HepG2 (cell line): Measurements from ENCODE around the gene PTPN13. TPM values are rescaled to one million over a fixed set of nuclear protein-coding genes. Genes with fewer than 3 reads are reported as not detected.

Source experiments
- BRD4 ChIP-seq: sonication (generic); formaldehyde crosslinking; IDR thresholded peaks from 2 replicates; pipeline ENCODE4 v1.4.0; 2020; ENCODE audit warnings: missing genetic modification reagents
- FOSL2 ChIP-seq: sonication (generic); formaldehyde crosslinking; IDR thresholded peaks from 2 replicates; pipeline ENCODE4 v1.4.0; 2020; ENCODE audit warnings: missing genetic modification reagents
- HOXA3 ChIP-seq: sonication (generic); formaldehyde crosslinking; IDR thresholded peaks from 2 replicates; pipeline ENCODE4 v1.5.0; 2020; ENCODE audit warnings: missing genetic modification reagents
- KDM2A ChIP-seq: sonication (generic); formaldehyde crosslinking; IDR thresholded peaks from 2 replicates; pipeline ENCODE4 v1.4.0; 2020; ENCODE audit warnings: low read depth, missing genetic modification reagents, borderline replicate concordance
- MZF1 ChIP-seq: sonication (generic); formaldehyde crosslinking; IDR thresholded peaks from 2 replicates; pipeline ENCODE4 v1.8.1; 2023; ENCODE audit warnings: mild to moderate bottlenecking, missing genetic modification reagents, borderline replicate concordance
- RFX5 ChIP-seq: IDR thresholded peaks from 2 replicates; pipeline ENCODE4 v1.6.1; 2011; ENCODE audit warnings: low read depth, low read length, improper control_type of control experiment
- SAP130 ChIP-seq: IDR thresholded peaks from 2 replicates; pipeline ENCODE4 v1.6.1; 2016; ENCODE audit warnings: low read depth
- SCMH1 ChIP-seq: sonication (generic); formaldehyde crosslinking; IDR thresholded peaks from 2 replicates; pipeline ENCODE4 v1.9.0; 2021; ENCODE audit warnings: missing genetic modification reagents, mild to moderate bottlenecking, borderline replicate concordance
- USF2 ChIP-seq, 2 experiments: sonication (generic) in 1 of 2; formaldehyde crosslinking in 1 of 2; IDR thresholded peaks; 2 replicates each; pipeline versions ENCODE4 v1.5.1 to v1.6.1; 2011 to 2020; ENCODE audit warnings: borderline replicate concordance in 1 of 2, low read depth in 1 of 2, low read length in 1 of 2, mild to moderate bottlenecking in 1 of 2, missing genetic modification reagents in 1 of 2, moderate library complexity in 1 of 2
- ZBTB42 ChIP-seq: sonication (generic); formaldehyde crosslinking; IDR thresholded peaks from 2 replicates; pipeline ENCODE4 v1.5.0; 2020; ENCODE audit warnings: mild to moderate bottlenecking, missing genetic modification reagents
- ZFP62 ChIP-seq: sonication (generic); formaldehyde crosslinking; IDR thresholded peaks from 2 replicates; pipeline ENCODE4 v1.4.0; 2020; ENCODE audit warnings: missing genetic modification reagents
- ZKSCAN8 ChIP-seq: IDR thresholded peaks from 2 replicates; pipeline ENCODE4 v1.6.1; 2016; ENCODE audit warnings: borderline replicate concordance, missing genetic modification reagents, missing compliant biosample characterization
- ZNF264 ChIP-seq: sonication (generic); formaldehyde crosslinking; IDR thresholded peaks from 2 replicates; pipeline ENCODE4 v1.4.0; 2020; ENCODE audit warnings: missing genetic modification reagents
- ZNF274 ChIP-seq: sonication (generic); formaldehyde crosslinking; IDR thresholded peaks from 2 replicates; pipeline ENCODE4 v1.5.1; 2020; ENCODE audit warnings: mild to moderate bottlenecking, missing genetic modification reagents
- ZNF558 ChIP-seq: sonication (generic); formaldehyde crosslinking; IDR thresholded peaks from 2 replicates; pipeline ENCODE4 v1.9.0; 2022; ENCODE audit warnings: mild to moderate bottlenecking, missing genetic modification reagents, borderline replicate concordance
- ZNF570 ChIP-seq: sonication (generic); formaldehyde crosslinking; IDR thresholded peaks from 2 replicates; pipeline ENCODE4 v1.4.0; 2020; ENCODE audit warnings: mild to moderate bottlenecking, missing genetic modification reagents, borderline replicate concordance
- ZNF766 ChIP-seq: sonication (generic); formaldehyde crosslinking; IDR thresholded peaks from 2 replicates; pipeline ENCODE4 v1.5.0; 2020; ENCODE audit warnings: missing genetic modification reagents, borderline replicate concordance
- polyA plus RNA-seq, 8 experiments: library from polyadenylated mRNA; depleted of rRNA in 3 of 8; stranded (reverse) in 7 of 8; unstranded in 1 of 8; fragments of >200 nt; fragmentation: Illumina TruSeq in 4 of 8; extraction: Trizol in 4 of 8; gene quantifications; 2 replicates each; pipeline versions ENCODE4 v1.2.1 to v1.2.3, GENCODE V29; 2011 to 2016; ENCODE audit warnings: low read depth in 4 of 8, missing spikeins in 1 of 8, mixed read lengths in 1 of 8; ENCODE audit not compliant: insufficient read depth in 1 of 8
- total RNA-seq, 5 experiments: library from RNA; depleted of rRNA; stranded (reverse); fragments of >200 nt; fragmentation: Illumina TruSeq; extraction: Trizol; gene quantifications; 2 replicates each; pipeline ENCODE4 v1.2.3, GENCODE V29; 2016; ENCODE audit warnings: low read depth in 1 of 5
- TF ChIP-seq, protein P1 (sequence below): sonication (generic); formaldehyde crosslinking; IDR thresholded peaks from 2 replicates; pipeline ENCODE4 v1.5.0; 2020; ENCODE audit warnings: mild to moderate bottlenecking, missing genetic modification reagents, borderline replicate concordance
- TF ChIP-seq, protein P2 (sequence below): sonication (generic); formaldehyde crosslinking; IDR thresholded peaks from 2 replicates; pipeline ENCODE4 v1.8.1; 2023; ENCODE audit warnings: mild to moderate bottlenecking, missing genetic modification reagents
- TF ChIP-seq, protein P3 (sequence below): sonication (generic); formaldehyde crosslinking; conservative IDR thresholded peaks from 2 replicates; pipeline ENCODE4 v1.4.0; 2020; ENCODE audit warnings: missing genetic modification reagents
- TF ChIP-seq, protein P4 (sequence below): fragments of 450-650 bp; IDR thresholded peaks from 2 replicates; pipeline ENCODE4 v1.6.1; 2017

Gene PTPN13
- total and polyA plus RNA-seq, 2 of the 13 experiments (the other 11 are each of a cell fraction or from before 2014, with no cell fraction given): not detected

GRCh38 chr4:86791126-86791525, 197.0 kb downstream of the PTPN13 start (continued):
- TF ChIP-seq ZNF570 (CRISPR knock-in tag) (no peak), ZNF264 (CRISPR knock-in tag) (0 out of 2 replicates have a peak, but pooled peaks have one; percentile 48), ZNF558 (CRISPR knock-in tag) (no peak), BRD4 (CRISPR knock-in tag) (0 out of 2 replicates have a peak, but pooled peaks have one; percentile 25), FOSL2 (CRISPR knock-in tag) (peak; percentile 34), KDM2A (CRISPR knock-in tag) (0 out of 2 replicates have a peak, but pooled peaks have one; percentile 28), ZFP62 (no peak), SCMH1 (CRISPR knock-in tag) (no peak), ZBTB42 (CRISPR knock-in tag) (no peak), HOXA3 (CRISPR knock-in tag) (peak; percentile 62; the same call in 1 of the 2 replicates), MZF1 (CRISPR knock-in tag) (no peak), ZKSCAN8 (CRISPR knock-in tag) (no peak), RFX5 (no peak), USF2 (IDR thresholded peaks at IDR 0.05; ENCODE audit: low read depth, low read length) (no peak), USF2 (CRISPR knock-in tag; IDR thresholded peaks at IDR 0.05; ENCODE audit: borderline replicate concordance) (no peak), SAP130 (peak; percentile 25; the same call in 1 of the 2 replicates), ZNF274 (CRISPR knock-in tag) (no peak), ZNF766 (CRISPR knock-in tag) (0 out of 2 replicates have a peak, but pooled peaks have one; percentile 52)
- TF ChIP-seq, protein P1, sequence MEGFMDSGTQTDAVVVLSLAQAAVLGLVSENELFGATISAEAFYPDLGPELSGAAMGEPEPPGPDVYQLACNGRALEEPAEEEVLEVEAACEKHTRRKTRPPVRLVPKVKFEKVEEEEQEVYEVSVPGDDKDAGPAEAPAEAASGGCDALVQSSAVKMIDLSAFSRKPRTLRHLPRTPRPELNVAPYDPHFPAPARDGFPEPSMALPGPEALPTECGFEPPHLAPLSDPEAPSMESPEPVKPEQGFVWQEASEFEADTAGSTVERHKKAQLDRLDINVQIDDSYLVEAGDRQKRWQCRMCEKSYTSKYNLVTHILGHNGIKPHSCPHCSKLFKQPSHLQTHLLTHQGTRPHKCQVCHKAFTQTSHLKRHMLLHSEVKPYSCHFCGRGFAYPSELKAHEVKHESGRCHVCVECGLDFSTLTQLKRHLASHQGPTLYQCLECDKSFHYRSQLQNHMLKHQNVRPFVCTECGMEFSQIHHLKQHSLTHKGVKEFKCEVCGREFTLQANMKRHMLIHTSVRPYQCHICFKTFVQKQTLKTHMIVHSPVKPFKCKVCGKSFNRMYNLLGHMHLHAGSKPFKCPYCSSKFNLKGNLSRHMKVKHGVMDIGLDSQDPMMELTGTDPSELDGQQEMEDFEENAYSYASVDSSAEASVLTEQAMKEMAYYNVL (CRISPR knock-in tag): no peak
- TF ChIP-seq, protein P2, sequence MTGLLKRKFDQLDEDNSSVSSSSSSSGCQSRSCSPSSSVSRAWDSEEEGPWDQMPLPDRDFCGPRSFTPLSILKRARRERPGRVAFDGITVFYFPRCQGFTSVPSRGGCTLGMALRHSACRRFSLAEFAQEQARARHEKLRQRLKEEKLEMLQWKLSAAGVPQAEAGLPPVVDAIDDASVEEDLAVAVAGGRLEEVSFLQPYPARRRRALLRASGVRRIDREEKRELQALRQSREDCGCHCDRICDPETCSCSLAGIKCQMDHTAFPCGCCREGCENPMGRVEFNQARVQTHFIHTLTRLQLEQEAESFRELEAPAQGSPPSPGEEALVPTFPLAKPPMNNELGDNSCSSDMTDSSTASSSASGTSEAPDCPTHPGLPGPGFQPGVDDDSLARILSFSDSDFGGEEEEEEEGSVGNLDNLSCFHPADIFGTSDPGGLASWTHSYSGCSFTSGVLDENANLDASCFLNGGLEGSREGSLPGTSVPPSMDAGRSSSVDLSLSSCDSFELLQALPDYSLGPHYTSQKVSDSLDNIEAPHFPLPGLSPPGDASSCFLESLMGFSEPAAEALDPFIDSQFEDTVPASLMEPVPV (CRISPR knock-in tag): no peak
- TF ChIP-seq, protein P3, sequence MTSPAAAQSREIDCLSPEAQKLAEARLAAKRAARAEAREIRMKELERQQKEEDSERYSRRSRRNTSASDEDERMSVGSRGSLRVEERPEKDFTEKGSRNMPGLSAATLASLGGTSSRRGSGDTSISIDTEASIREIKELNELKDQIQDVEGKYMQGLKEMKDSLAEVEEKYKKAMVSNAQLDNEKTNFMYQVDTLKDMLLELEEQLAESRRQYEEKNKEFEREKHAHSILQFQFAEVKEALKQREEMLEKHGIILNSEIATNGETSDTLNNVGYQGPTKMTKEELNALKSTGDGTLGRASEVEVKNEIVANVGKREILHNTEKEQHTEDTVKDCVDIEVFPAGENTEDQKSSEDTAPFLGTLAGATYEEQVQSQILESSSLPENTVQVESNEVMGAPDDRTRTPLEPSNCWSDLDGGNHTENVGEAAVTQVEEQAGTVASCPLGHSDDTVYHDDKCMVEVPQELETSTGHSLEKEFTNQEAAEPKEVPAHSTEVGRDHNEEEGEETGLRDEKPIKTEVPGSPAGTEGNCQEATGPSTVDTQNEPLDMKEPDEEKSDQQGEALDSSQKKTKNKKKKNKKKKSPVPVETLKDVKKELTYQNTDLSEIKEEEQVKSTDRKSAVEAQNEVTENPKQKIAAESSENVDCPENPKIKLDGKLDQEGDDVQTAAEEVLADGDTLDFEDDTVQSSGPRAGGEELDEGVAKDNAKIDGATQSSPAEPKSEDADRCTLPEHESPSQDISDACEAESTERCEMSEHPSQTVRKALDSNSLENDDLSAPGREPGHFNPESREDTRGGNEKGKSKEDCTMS (CRISPR knock-in tag): no peak
- TF ChIP-seq, protein P4, sequence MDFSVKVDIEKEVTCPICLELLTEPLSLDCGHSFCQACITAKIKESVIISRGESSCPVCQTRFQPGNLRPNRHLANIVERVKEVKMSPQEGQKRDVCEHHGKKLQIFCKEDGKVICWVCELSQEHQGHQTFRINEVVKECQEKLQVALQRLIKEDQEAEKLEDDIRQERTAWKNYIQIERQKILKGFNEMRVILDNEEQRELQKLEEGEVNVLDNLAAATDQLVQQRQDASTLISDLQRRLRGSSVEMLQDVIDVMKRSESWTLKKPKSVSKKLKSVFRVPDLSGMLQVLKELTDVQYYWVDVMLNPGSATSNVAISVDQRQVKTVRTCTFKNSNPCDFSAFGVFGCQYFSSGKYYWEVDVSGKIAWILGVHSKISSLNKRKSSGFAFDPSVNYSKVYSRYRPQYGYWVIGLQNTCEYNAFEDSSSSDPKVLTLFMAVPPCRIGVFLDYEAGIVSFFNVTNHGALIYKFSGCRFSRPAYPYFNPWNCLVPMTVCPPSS: no peak
